Measurements from ENCODE around the gene ARRDC1.

ARRDC1 gene

DNA sequence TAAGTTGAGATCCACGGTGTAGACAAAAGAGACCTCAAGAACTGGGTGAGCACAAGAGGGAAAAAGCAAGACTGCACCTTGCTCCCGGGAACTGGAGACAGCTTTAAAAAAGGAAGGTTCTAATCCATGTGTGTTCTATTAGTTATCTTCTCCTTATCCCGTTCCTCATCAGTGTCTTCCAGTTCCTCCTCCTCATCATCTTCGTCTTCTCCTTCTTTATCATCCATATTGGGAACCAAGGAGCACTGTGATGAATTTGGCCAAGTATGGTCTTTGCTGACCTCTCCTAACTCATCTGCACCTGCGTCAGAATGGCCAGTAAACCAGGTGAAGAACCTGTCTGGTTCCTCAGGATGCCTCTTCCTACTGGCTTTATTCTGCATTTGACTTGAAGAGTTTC is 35.4 kb downstream of the ARRDC1 start:
- DNase-seq (ENCODE audit: low read depth in 1 of 2, low spot score in 1 of 2), result no peak
- in situ Hi-C loops (cut with HindIII; ENCODE audit: low pct_unique_long_range_greater_than_20kb, low sequenced_read_pairs), result no loop called here
- no peak for TF ChIP-seq JUND (IDR thresholded peaks at IDR 0.05; ENCODE audit: low read depth)

DNA sequence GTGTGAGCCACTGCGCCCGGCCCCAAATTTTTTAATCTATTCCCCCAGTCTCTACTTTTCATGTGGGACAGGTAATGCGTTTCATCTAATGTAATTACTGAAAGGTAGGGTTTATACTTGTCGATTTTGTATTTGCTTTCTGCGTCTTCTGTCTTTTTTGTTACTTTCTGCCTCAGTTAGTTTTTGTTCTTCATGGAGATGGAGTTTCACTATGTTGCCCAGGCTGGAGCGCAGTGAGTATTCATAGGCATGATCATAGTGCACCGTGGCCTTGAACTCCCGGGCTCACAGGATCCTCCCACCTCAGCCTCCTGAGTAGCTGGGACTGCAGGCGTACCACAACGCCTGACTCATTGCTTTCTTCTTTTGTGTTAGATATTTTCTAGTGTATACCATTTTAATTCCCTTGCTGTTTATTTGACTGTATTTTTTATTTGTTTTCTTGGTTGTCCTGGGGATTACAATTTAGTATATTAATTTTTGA is 36.7 kb downstream of the ARRDC1 start:
- in situ Hi-C loops (cut with HindIII; ENCODE audit: low pct_unique_long_range_greater_than_20kb, low sequenced_read_pairs), result no loop called here
- DNase-seq (ENCODE audit: low read depth in 1 of 2, low spot score in 1 of 2), result no peak

DNA sequence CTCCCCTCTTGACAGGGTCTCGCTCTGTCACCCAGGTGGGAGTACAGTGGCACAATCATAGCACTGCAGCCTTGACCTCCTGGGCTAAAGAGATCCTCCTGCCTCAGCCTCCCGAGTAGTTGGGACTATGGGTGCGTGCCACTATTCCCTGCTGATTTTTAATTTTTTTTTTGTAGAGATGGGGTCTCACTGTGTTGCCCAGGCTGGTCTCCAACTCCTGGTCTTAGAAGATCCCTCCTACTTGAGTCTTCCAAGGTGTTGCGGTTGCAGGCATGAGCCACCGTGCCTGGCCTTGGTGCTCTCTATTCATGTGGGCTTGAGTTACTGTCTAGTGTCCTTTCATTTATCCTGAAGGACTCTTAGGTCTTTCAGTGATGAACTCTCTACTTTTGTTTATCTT is 37.4 kb downstream of the ARRDC1 start:
- in situ Hi-C loops (cut with HindIII; ENCODE audit: low pct_unique_long_range_greater_than_20kb, low sequenced_read_pairs), result no loop called here
- no peak for DNase-seq (ENCODE audit: low read depth in 1 of 2, low spot score in 1 of 2)
- TF ChIP-seq JUND (IDR thresholded peaks at IDR 0.05; ENCODE audit: low read depth), result no peak

More for the DNA sequence above, 36.7 kb downstream of the ARRDC1 start:
- no peak for TF ChIP-seq JUND (IDR thresholded peaks at IDR 0.05; ENCODE audit: low read depth)

DNA sequence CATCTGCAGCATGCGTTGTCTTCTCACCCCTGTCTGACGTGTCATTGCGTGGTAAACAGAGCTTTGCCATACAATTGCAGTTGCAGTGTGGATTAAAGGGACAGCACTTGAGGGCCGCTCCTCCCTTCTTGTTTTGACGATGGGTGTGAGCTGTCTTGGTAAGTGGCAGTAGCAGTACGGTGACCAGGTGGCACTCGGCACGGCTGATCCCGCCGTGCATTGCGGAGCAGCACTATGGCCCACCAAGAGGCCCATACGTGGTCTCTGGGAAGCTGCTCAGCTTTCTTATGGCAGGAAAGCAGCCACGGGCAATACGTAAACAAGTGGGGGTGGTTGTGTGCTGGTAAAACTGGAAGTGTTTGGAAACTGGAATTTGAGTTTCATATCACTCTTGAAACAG is 38.4 kb downstream of the ARRDC1 start:
- no peak for DNase-seq (ENCODE audit: low read depth in 1 of 2, low spot score in 1 of 2)
- in situ Hi-C loops (cut with HindIII; ENCODE audit: low pct_unique_long_range_greater_than_20kb, low sequenced_read_pairs), result no loop called here
- TF ChIP-seq JUND (IDR thresholded peaks at IDR 0.05; ENCODE audit: low read depth), result no peak

- DNase-seq (ENCODE audit: low read depth in 1 of 2, low spot score in 1 of 2), result no peak
- in situ Hi-C loops (cut with HindIII; ENCODE audit: low pct_unique_long_range_greater_than_20kb, low sequenced_read_pairs), result no loop called here
- no peak for TF ChIP-seq JUND (IDR thresholded peaks at IDR 0.05; ENCODE audit: low read depth)
Measured at GRCh38 chr9:137645211-137645610, 39.7 kb downstream of the ARRDC1 start.

DNA sequence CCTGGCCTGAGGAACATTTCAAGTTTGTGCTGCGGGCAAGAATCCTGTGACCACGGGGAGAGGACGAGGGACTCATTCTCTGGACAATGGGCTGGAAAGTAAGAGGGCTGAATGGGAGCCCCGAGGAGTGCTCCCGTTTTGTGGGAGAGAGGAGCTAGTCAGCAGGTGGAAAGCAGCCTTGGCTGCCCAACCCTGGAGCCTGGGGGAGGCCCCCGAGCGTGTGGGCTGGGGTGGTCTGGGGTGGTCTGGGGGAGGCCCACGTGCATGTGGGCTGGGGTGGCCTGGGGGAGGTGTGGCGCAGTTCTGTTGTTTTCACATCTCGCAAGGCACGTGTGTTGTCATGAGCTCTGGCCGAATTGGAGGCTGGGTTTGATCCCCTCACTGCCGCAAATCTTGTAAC is 40.9 kb downstream of the ARRDC1 start:
- TF ChIP-seq JUND (IDR thresholded peaks at IDR 0.05; ENCODE audit: low read depth), result no peak
- in situ Hi-C loops (cut with HindIII; ENCODE audit: low pct_unique_long_range_greater_than_20kb, low sequenced_read_pairs), result no loop called here
- DNase-seq (ENCODE audit: low read depth in 1 of 2, low spot score in 1 of 2), result no peak

DNA sequence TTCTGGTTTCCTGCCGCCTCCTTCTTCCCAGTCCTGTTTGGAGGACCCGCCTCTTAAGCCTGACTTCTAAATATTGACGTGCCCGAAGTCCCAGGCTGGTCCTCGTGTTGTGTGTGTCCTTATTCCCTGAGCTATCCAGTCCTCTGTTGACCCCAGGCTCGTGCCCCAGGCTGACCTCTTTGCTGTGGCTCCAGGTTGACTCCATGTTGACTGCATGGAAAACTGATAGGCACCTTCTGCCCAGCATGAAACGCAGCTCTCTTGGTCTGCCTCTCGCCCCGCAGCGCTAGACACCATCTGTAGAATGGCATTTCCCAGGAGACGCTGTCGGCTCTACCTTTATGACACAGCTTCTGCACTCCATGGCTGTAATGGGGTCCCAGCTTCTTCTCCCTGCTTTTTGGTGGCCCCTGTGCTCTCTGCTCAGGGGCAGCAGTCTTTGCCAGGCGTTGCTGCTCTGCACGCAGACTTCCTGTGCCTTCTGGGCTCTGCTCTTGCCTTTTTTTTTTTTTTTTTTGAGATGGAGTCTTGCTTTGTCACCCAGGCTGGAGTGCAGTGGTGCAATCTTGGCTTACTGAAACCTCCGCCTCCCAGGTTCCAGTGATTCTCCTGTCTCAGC is 41.7 kb downstream of the ARRDC1 start:
- no peak for DNase-seq (ENCODE audit: low read depth in 1 of 2, low spot score in 1 of 2)
- in situ Hi-C loops (cut with HindIII; ENCODE audit: low pct_unique_long_range_greater_than_20kb, low sequenced_read_pairs), result no loop called here
- TF ChIP-seq JUND (IDR thresholded peaks at IDR 0.05; ENCODE audit: low read depth), result no peak

DNA sequence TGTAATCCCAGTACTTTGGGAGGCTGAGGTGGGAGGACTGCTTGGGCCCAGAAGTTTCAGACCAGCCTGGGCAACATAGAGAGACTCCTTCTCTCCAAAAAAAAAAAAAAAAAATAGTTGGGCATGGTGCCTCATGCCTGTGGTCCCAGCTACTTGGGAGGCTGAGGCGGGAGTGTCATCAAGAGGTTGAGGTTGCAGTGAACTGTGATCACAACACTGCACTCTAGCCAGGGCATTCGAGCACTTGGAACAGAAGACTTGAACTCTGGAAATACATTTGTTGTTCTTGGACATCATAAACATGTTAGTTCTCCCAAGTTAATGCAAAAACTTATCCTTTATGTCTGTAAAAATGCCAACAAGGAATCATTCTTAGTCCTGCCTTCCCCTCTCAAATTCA is 42.9 kb downstream of the ARRDC1 start:
- DNase-seq (ENCODE audit: low read depth in 1 of 2, low spot score in 1 of 2), result no peak
- in situ Hi-C loops (cut with HindIII; ENCODE audit: low pct_unique_long_range_greater_than_20kb, low sequenced_read_pairs), result no loop called here
- TF ChIP-seq JUND (IDR thresholded peaks at IDR 0.05; ENCODE audit: low read depth), result no peak

DNA sequence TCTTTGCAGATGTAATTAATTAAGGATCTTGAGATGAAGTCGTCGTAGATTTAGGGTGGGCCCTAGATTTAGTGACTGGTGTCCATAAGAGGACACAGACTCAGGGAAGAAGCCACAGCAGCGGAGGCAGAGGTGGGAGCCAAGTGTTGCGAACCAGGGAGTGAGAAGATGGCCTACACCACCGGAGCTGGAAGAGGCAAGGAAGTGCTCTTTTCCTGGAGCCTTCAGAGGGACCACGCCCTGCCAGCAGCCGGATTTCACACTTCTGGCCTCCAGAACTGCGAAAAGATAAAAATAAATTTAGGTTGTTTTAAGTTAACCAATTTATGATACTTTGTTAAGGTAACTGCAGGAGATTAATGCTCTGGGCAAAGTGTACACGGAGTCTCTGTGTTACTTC is 44.1 kb downstream of the ARRDC1 start:
- TF ChIP-seq JUND (IDR thresholded peaks at IDR 0.05; ENCODE audit: low read depth), result no peak
- no peak for DNase-seq (ENCODE audit: low read depth in 1 of 2, low spot score in 1 of 2)
- in situ Hi-C loops (cut with HindIII; ENCODE audit: low pct_unique_long_range_greater_than_20kb, low sequenced_read_pairs), result no loop called here

DNA sequence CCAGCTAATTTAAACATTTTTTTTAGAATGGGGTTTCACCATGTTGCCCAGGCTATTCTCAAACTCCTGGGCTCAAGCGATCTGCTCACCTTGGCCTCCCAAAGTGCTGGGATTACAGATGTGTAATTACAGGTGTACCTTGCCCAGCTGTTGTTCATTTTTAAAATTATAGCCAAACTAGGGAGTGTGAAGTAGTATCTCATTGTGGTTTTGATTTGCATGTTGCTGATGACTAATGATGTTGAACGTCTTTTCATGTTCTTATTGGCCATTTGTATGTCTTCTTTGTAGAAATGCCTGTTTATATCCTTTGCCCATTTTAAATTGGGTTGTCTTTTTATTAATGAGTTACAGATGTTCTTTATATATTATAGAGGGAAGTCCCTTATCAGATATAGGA is 44.8 kb downstream of the ARRDC1 start:
- no peak for DNase-seq (ENCODE audit: low read depth in 1 of 2, low spot score in 1 of 2)
- in situ Hi-C loops (cut with HindIII; ENCODE audit: low pct_unique_long_range_greater_than_20kb, low sequenced_read_pairs), result no loop called here
- TF ChIP-seq JUND (IDR thresholded peaks at IDR 0.05; ENCODE audit: low read depth), result no peak

DNA sequence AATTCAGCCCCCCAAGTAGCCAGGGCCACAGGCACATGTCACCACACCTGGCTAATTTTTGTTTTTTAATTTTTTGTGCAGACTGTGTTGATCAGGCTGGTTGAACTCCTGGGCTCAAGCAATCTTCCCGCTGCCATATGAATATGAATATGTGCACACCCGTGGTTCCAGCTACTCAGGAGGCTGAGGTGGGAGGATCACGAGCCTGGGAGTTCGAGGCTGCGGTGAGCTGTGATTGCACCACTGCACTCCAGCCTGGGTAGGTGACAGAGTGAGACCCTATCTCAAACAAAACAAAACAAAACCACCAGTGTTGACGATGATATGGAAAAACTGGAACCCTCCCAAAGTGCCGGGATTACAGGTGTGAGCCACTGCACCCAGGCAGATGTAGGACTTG is 45.3 kb downstream of the ARRDC1 start:
- in situ Hi-C loops (cut with HindIII; ENCODE audit: low pct_unique_long_range_greater_than_20kb, low sequenced_read_pairs), result no loop called here
- no peak for TF ChIP-seq JUND (IDR thresholded peaks at IDR 0.05; ENCODE audit: low read depth)
- DNase-seq (ENCODE audit: low read depth in 1 of 2, low spot score in 1 of 2), result no peak

- in situ Hi-C loops (cut with HindIII; ENCODE audit: low pct_unique_long_range_greater_than_20kb, low sequenced_read_pairs), result no loop called here
- no peak for TF ChIP-seq JUND (IDR thresholded peaks at IDR 0.05; ENCODE audit: low read depth)
Measured at GRCh38 chr9:137656416-137656815, 50.9 kb downstream of the ARRDC1 start.

GRCh38 chr9:137657606-137658005 is 52.1 kb downstream of the ARRDC1 start:
- no peak for DNase-seq (ENCODE audit: low read depth in 1 of 2, low spot score in 1 of 2)
- TF ChIP-seq JUND (IDR thresholded peaks at IDR 0.05; ENCODE audit: low read depth), result no peak
- in situ Hi-C loops (cut with HindIII; ENCODE audit: low pct_unique_long_range_greater_than_20kb, low sequenced_read_pairs), result no loop called here

More at GRCh38 chr9:137656416-137656815, 50.9 kb downstream of the ARRDC1 start:
- DNase-seq (ENCODE audit: low read depth in 1 of 2, low spot score in 1 of 2), result no peak

DNA sequence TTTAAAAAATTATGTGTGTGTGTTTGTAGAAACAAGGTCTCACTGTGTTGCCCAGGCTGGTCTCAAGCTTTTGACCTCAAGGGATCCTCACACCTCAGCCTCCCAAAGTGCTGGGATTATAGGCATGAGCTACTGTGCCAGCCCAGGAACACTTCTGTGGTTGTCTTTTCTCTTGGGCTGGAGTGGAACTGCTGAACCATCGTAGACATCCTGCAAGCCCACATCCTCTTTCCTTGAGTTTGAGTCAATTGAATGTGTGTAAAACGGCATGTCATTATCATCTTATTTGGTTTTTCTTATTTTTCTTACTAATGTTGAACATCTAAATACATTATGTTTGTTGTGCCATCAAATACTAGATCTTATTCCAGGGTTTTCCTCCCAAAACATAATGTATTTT is 53.3 kb downstream of the ARRDC1 start:
- in situ Hi-C loops (cut with HindIII; ENCODE audit: low pct_unique_long_range_greater_than_20kb, low sequenced_read_pairs), result no loop called here
- no peak for TF ChIP-seq JUND (IDR thresholded peaks at IDR 0.05; ENCODE audit: low read depth)
- no peak for DNase-seq (ENCODE audit: low read depth in 1 of 2, low spot score in 1 of 2)
